ENCODE measurements around the gene ARHGEF37. TPM values are rescaled to one million over a fixed set of nuclear protein-coding genes. Genes with fewer than 3 reads are reported as not detected.
"Not testable (repeated sequence)": the region's sequence is repeated elsewhere in the genome, so short reads cannot be mapped to it uniquely, and the experiment has no call there.

Gene ARHGEF37
- total RNA-seq, 1 donor from 2014 or later: 1.1 TPM

- H3K36me3 Mint-ChIP-seq (ENCODE audit: low read depth): no peaks in the 10 kb centered on the region
- H3K27me3 Mint-ChIP-seq: no peaks in the 10 kb centered on the region
- TF ChIP-seq CTCF (IDR thresholded peaks at IDR 0.05): no peak
- no peak for ATAC-seq (ENCODE audit: low read depth)
- no peak overlapping the region for H3K4me3 Mint-ChIP-seq
- POLR2A ChIA-PET: interaction anchor here (0.7 kb wide), 2 partner anchors 18 to 783 kb away, joined by 3 read pairs; no protein-coding TSS in a partner anchor
- H3K9me3 Mint-ChIP-seq: no peaks in the 10 kb centered on the region
- no peak for DNase-seq
- no peak overlapping the region for H3K27ac Mint-ChIP-seq
- H3K4me1 Mint-ChIP-seq: peaks cover 24% of the 10 kb centered on the region
- CTCF ChIA-PET: interaction anchor here (0.5 kb wide), 1 partner anchor 31 kb away, joined by 3 read pairs; no protein-coding TSS in a partner anchor
- intact Hi-C loops (cut with micrococcal nuclease): no loop called here
Observed at GRCh38 chr5:149597618-149598017, 16.3 kb downstream of the ARHGEF37 start.

GRCh38 chr5:149598234-149598633, 16.9 kb downstream of the ARHGEF37 start:
- POLR2A ChIA-PET: interaction anchor here (0.7 kb wide), 2 partner anchors 18 to 783 kb away, joined by 3 read pairs; no protein-coding TSS in a partner anchor
- H3K27ac Mint-ChIP-seq: peak overlapping the region; percentile 18

GRCh38 chr5:149598966-149599365, 17.7 kb downstream of the ARHGEF37 start:
- TF ChIP-seq CTCF (IDR thresholded peaks at IDR 0.05): no peak
- no peak for DNase-seq
- no peaks in the 10 kb centered on the region for H3K27me3 Mint-ChIP-seq
- CTCF ChIA-PET: no interaction called here
- H3K4me1 Mint-ChIP-seq: peaks cover 24% of the 10 kb centered on the region
- no peaks in the 10 kb centered on the region for H3K36me3 Mint-ChIP-seq (ENCODE audit: low read depth)
- intact Hi-C loops (cut with micrococcal nuclease): no loop called here
- H3K9me3 Mint-ChIP-seq: no peaks in the 10 kb centered on the region
- no peak overlapping the region for H3K27ac Mint-ChIP-seq
- ATAC-seq (ENCODE audit: low read depth): no peak
- H3K4me3 Mint-ChIP-seq: no peak overlapping the region
- POLR2A ChIA-PET: no interaction called here

More at GRCh38 chr5:149598234-149598633, 16.9 kb downstream of the ARHGEF37 start:
- H3K27me3 Mint-ChIP-seq; CTCF ChIA-PET; DNase-seq; H3K9me3 Mint-ChIP-seq; ATAC-seq (ENCODE audit: low read depth); H3K36me3 Mint-ChIP-seq (ENCODE audit: low read depth); intact Hi-C loops (cut with micrococcal nuclease); H3K4me3 Mint-ChIP-seq: not testable (repeated sequence)
- H3K4me1 Mint-ChIP-seq: peaks cover 24% of the 10 kb centered on the region

GRCh38 chr5:149599375-149599774, 18.1 kb downstream of the ARHGEF37 start:
- H3K4me1 Mint-ChIP-seq: peaks cover 24% of the 10 kb centered on the region
- ATAC-seq (ENCODE audit: low read depth): no peak
- intact Hi-C loops (cut with micrococcal nuclease): no loop called here
- ChIA-PET POLR2A (no interaction called here), CTCF (no interaction called here)
- no peak overlapping the region for H3K4me3 Mint-ChIP-seq
- DNase-seq: no peak
- no peaks in the 10 kb centered on the region for H3K36me3 Mint-ChIP-seq (ENCODE audit: low read depth)
- H3K27ac Mint-ChIP-seq: no peak overlapping the region
- H3K9me3 Mint-ChIP-seq: no peaks in the 10 kb centered on the region
- no peaks in the 10 kb centered on the region for H3K27me3 Mint-ChIP-seq
- no peak for TF ChIP-seq CTCF (IDR thresholded peaks at IDR 0.05)

GRCh38 chr5:149600932-149601331, 19.6 kb downstream of the ARHGEF37 start:
- H3K9me3 Mint-ChIP-seq: no peaks in the 10 kb centered on the region
- no peak for DNase-seq
- H3K4me1 Mint-ChIP-seq: peaks cover 28% of the 10 kb centered on the region

More at GRCh38 chr5:149600932-149601331, 19.6 kb downstream of the ARHGEF37 start:
- intact Hi-C loops (cut with micrococcal nuclease): no loop called here
- no peaks in the 10 kb centered on the region for H3K27me3 Mint-ChIP-seq
- ChIA-PET POLR2A (no interaction called here), CTCF (no interaction called here)
- H3K36me3 Mint-ChIP-seq (ENCODE audit: low read depth): no peaks in the 10 kb centered on the region
- no peak for ATAC-seq (ENCODE audit: low read depth)
- H3K27ac Mint-ChIP-seq: no peak overlapping the region
- TF ChIP-seq CTCF (IDR thresholded peaks at IDR 0.05): no peak
- H3K4me3 Mint-ChIP-seq: no peak overlapping the region

Data from activated B cell treated with CpG ODN at 0.5 μM for 24 hours (primary cell).